Neuron (in vitro differentiated cells): ENCODE data around the gene PAQR4.
"Not testable (repeated sequence)": the region's sequence is repeated elsewhere in the genome, so short reads cannot be mapped to it uniquely, and the experiment has no call there.

ENCODE experiments used
- H2AFZ ChIP-seq: one replicate; pipeline ENCODE4 v1.6.1; 2013; ENCODE audit warnings: low read depth, mild to moderate bottlenecking, inconsistent platforms, low read length, moderate library complexity
- H3K27me3 ChIP-seq: one replicate; pipeline ENCODE4 v1.6.1; 2013; ENCODE audit warnings: low read length; ENCODE audit not compliant: insufficient read depth
- H3K36me3 ChIP-seq: one replicate; pipeline ENCODE4 v1.6.1; 2013; ENCODE audit warnings: low read length; ENCODE audit not compliant: insufficient read depth
- H3K4me1 ChIP-seq: one replicate; pipeline ENCODE4 v1.6.1; 2013; ENCODE audit warnings: low read length; ENCODE audit not compliant: insufficient read depth
- H3K4me3 ChIP-seq: 2 replicates; pipeline ENCODE4 v1.5.1; 2013; ENCODE audit warnings: mild to moderate bottlenecking, low read length, moderate library complexity
- H3K9me3 ChIP-seq: one replicate; pipeline ENCODE4 v1.6.1; 2013; ENCODE audit warnings: low read length

Gene PAQR4

DNA sequence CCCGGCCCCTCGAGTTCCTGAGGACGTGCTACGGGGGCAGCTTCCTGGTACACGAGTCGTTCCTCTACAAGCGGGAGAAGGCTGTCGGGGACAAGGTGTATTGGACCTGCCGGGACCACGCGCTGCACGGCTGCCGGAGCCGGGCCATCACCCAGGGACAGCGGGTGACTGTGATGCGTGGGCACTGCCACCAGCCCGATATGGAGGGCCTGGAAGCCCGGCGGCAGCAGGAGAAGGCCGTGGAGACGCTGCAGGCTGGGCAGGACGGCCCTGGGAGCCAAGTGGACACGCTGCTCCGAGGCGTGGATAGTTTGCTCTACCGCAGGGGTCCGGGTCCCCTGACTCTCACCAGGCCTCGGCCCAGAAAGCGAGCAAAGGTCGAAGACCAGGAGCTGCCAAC is 36.0 kb upstream of the PAQR4 start:
- no peaks in the 10 kb centered on the region for H3K4me1 ChIP-seq
- H3K9me3 ChIP-seq, result no peaks in the 10 kb centered on the region
- H3K27me3 ChIP-seq, result no peaks in the 10 kb centered on the region
- H3K36me3 ChIP-seq, result peaks cover 16% of the 10 kb centered on the region
- no peak overlapping the region for H3K4me3 ChIP-seq
- H2AFZ ChIP-seq, result no peak overlapping the region

- no peak overlapping the region for H2AFZ ChIP-seq
These were observed 35.4 kb upstream of the PAQR4 start for GRCh38 chr16:2933701-2934100.

DNA sequence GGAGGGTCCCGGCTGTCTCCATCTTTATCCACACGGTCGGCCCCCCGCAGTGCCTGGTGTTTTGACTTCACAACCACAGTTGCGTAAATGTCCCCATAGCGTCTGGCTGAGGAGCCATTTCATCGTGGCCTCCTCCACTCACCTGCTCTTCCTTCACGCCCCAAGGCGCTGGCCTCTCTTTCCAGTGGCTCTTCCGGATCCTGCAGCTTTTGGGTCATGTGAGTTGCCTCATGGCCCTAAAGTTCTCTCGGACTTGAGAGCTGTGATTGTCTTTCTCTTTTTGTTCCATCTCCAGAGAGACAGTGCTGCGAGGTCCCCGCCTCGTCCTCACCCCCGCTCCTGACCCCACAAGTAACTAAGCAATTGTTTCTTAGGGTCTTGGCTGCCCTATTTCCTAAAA is 34.7 kb upstream of the PAQR4 start:
- Histone ChIP-seq H2AFZ (no peak overlapping the region), H3K4me1 (no peaks in the 10 kb centered on the region), H3K27me3 (no peaks in the 10 kb centered on the region), H3K36me3 (peaks cover 24% of the 10 kb centered on the region), H3K4me3 (no peak overlapping the region), H3K9me3 (no peaks in the 10 kb centered on the region)

More at GRCh38 chr16:2933701-2934100, 35.4 kb upstream of the PAQR4 start:
- H3K4me1 ChIP-seq, result no peaks in the 10 kb centered on the region
- peaks cover 19% of the 10 kb centered on the region for H3K36me3 ChIP-seq
- no peak overlapping the region for H3K4me3 ChIP-seq
- H3K27me3 ChIP-seq, result no peaks in the 10 kb centered on the region
- H3K9me3 ChIP-seq, result no peaks in the 10 kb centered on the region

DNA sequence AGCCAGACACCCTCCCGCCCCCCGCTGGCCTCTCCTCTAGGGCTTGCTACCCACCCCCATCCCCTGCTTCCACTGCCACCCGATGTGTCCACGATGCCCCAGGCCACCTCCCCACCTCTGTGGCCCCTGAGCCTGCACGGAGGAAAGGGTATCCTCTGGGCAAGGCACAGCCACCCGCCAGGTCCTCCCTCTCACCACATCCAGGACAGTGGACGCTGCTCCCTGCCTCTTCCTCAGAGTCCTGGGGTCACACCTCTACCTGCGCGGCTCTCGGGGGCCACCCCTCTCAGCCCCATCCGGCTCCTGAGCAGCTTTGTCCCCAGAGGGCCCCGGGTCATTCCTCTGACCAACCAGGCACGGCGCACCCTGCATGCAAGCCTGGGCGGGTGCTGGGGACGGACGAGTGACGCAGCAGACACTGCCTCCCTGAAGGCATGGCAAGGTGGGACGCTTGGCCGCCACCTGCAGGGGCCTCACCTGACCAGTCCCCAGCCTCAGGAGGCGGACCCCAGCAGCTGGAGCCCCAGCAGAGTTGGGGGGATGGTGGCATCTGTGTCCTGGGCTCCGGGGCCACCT is 32.6 kb upstream of the PAQR4 start:
- Histone ChIP-seq H2AFZ (no peak overlapping the region), H3K36me3 (peaks cover 41% of the 10 kb centered on the region), H3K4me1 (no peaks in the 10 kb centered on the region), H3K4me3 (no peak overlapping the region), H3K9me3 (no peaks in the 10 kb centered on the region), H3K27me3 (no peaks in the 10 kb centered on the region)

- Histone ChIP-seq H3K4me3 (no peak overlapping the region), H3K4me1 (no peaks in the 10 kb centered on the region), H2AFZ (no peak overlapping the region), H3K36me3 (peaks cover 42% of the 10 kb centered on the region), H3K9me3 (no peaks in the 10 kb centered on the region), H3K27me3 (no peaks in the 10 kb centered on the region)
These were observed 32.0 kb upstream of the PAQR4 start for GRCh38 chr16:2937170-2937569.

DNA sequence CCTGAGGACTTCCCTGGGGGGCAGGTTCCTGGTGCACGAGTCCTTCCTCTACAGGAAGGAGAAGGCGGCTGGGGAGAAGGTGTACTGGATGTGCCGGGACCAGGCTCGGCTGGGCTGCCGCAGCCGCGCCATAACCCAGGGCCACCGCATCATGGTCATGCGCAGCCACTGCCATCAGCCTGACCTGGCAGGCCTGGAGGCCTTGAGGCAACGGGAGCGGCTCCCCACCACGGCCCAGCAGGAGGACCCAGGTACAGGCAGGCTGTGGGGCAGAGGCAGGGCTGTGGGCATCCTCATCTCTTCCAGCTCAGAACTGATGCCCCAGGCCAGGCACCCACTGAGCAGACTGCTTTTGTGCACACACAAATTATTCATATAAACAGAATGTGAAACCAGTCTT is 30.9 kb upstream of the PAQR4 start:
- peaks cover 45% of the 10 kb centered on the region for H3K36me3 ChIP-seq
- H3K4me1 ChIP-seq, result no peaks in the 10 kb centered on the region
- H2AFZ ChIP-seq, result no peak overlapping the region
- no peaks in the 10 kb centered on the region for H3K9me3 ChIP-seq
- no peaks in the 10 kb centered on the region for H3K27me3 ChIP-seq
- no peak overlapping the region for H3K4me3 ChIP-seq

GRCh38 chr16:2939968-2940367 is 29.2 kb upstream of the PAQR4 start:
- no peak overlapping the region for H3K4me3 ChIP-seq
- H3K9me3 ChIP-seq, result no peaks in the 10 kb centered on the region
- H3K27me3 ChIP-seq, result no peaks in the 10 kb centered on the region
- no peak overlapping the region for H2AFZ ChIP-seq
- peaks cover 46% of the 10 kb centered on the region for H3K36me3 ChIP-seq
- no peaks in the 10 kb centered on the region for H3K4me1 ChIP-seq

DNA sequence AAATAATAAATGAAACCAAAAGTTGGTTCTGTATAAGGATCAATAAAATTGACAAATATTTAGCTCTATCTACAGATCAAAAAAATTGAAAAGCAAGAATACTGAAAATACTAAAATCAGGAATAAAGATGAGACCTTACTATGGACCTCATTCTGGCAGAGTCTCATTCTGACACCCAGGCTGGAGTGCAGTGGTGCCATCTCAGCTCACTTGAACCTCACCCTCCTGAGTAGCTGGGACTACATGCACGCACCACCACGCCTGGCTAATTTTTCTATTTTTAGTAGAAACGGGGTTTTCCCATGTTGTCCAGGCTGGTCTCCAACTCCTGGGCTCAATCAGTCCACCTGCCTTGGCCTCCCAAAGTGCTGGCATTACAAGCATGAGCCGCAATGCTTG is 27.1 kb upstream of the PAQR4 start:
- no peaks in the 10 kb centered on the region for H3K9me3 ChIP-seq
- H3K27me3 ChIP-seq, result no peaks in the 10 kb centered on the region
- H3K4me3 ChIP-seq, result no peak overlapping the region
- no peaks in the 10 kb centered on the region for H3K4me1 ChIP-seq
- H3K36me3 ChIP-seq, result peaks cover 45% of the 10 kb centered on the region
- H2AFZ ChIP-seq, result no peak overlapping the region

- not testable (repeated sequence) for H3K27me3 ChIP-seq, H3K9me3 ChIP-seq, H3K4me3 ChIP-seq, H3K4me1 ChIP-seq, H2AFZ ChIP-seq
- H3K36me3 ChIP-seq, result peaks cover 38% of the 10 kb centered on the region
These were observed 25.4 kb upstream of the PAQR4 start for GRCh38 chr16:2943716-2944115.

DNA sequence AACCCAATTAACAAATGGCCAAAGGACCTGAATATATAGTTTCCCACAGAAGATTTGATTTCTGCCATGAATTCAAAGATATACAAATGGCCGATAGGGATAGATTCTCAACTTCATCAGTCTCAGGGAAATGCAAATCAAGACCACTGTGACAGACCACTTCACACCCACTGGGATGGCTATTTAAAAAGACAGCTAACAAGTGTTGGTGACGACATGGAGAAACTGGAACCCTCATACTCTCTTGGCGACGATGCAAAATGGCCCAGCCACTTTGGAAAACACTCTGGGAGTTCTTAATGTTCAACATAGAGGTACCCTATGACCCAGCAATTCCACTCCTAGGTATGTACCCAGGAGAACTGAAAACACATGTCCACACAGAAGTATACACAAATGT is 22.5 kb upstream of the PAQR4 start:
- Histone ChIP-seq H2AFZ (no peak overlapping the region), H3K4me1 (no peaks in the 10 kb centered on the region), H3K36me3 (peaks cover 24% of the 10 kb centered on the region), H3K4me3 (no peak overlapping the region), H3K9me3 (no peaks in the 10 kb centered on the region), H3K27me3 (no peaks in the 10 kb centered on the region)

DNA sequence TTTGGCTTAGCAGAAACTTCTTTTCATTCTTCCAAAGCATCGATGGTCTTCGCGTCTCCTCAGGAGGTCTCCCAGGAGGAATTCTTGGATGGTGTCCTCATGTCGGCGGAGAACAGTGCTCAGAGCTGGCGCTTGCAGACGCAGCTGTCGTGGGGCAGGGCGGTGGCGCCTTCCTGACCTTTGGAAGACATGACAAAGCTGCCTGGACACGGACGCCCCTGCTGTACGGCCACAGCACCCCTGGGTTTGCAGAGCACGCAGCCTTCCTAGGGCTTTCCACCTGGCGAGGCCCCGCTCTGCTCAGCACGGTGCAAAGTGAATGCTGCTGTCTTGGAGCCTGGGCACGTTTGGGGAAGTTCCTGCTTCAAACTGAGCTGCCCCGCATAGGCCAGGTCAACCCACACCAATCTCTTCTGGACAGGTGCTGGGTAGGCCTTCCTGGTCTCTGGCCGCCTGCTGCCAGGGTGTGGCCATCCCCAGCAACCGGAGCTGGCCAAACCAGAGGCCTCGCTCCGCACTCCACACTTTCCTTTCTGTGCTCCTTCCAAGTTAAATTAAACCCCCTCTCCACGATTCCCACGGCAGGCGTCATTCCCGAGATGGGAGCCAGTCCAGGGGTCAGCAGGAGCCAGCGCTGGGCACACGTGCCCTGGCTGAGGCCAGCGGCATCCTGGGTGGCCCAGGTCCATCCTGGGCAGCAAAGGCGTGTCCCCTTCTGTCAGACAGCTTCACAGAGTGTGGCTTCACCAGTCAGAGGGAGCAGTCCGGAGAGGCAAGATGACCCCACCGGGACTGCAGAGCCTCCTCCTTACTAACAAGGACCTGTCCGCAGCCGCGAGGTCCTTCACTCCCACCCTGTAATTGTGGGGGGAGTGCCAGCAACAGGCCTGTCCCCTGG is 20.1 kb upstream of the PAQR4 start:
- Histone ChIP-seq H2AFZ (no peak overlapping the region), H3K27me3 (no peaks in the 10 kb centered on the region), H3K4me1 (no peaks in the 10 kb centered on the region), H3K9me3 (no peaks in the 10 kb centered on the region), H3K4me3 (no peak overlapping the region), H3K36me3 (peaks cover 18% of the 10 kb centered on the region)

DNA sequence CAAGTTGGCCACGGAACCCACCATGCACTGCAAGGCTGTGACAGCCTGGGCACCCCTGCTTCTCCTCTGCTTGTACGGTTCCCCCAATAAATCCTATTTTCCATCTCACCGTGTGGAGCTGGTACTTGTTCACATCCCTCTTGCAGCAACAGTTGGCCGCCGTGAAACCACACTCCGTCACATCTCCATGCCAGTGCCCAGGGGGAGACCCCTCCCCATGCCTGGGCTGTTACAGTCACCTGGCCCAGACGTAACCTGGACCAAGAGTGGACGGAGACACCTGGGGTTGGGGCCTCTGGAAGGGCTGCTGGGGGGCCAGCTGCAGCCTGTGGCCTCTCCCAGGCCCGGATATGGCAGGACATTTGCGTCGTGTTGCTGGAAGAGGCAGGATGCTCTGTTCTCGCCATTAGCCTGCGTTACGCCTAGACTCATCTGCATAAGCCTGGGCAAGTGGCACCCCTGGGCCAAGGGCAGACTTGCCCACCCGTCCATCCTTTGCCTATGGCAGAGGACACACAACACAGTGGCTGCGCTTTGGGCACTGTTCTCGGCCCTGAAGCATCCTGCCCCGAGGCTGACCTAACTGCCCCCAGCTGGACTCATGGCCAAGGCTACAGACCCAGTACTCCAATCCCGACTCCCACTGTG is 19.3 kb upstream of the PAQR4 start:
- Histone ChIP-seq H3K9me3 (no peaks in the 10 kb centered on the region), H3K4me1 (no peaks in the 10 kb centered on the region), H3K27me3 (no peaks in the 10 kb centered on the region), H3K4me3 (no peak overlapping the region), H3K36me3 (peaks cover 16% of the 10 kb centered on the region), H2AFZ (no peak overlapping the region)

DNA sequence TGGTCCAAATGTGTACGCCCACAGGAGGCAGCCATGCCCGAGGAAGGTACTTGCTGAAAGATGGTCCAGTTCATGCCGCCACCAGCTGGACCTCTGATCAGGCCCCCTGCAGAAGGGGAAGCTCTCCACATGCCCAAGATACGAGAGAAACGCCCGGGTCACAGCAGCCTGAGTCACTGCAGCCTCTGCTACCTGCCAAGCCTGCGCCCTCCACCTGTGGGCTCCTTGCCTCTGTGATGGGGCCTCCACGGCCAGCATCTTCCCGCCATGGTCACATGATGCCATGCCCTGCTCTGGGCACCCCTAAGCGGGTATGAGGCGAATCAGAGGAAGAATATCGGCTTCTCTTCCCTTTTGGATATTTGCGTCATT is 18.8 kb upstream of the PAQR4 start:
- Histone ChIP-seq H2AFZ (no peak overlapping the region), H3K36me3 (peaks cover 15% of the 10 kb centered on the region), H3K27me3 (no peaks in the 10 kb centered on the region), H3K9me3 (no peaks in the 10 kb centered on the region), H3K4me1 (no peaks in the 10 kb centered on the region), H3K4me3 (no peak overlapping the region)
